Measurements from ENCODE around the gene PRSS33. TPM values are rescaled to one million over a fixed set of nuclear protein-coding genes. Genes with fewer than 3 reads are reported as not detected.
A peak's percentile ranks its signal among the peaks of the same experiment; 100 is the strongest.

PRSS33 gene
- total and polyA plus RNA-seq, 12 donors = 0.60 TPM; not detected in 11

GRCh38 chr16:2786826-2787151 lies 571 bp downstream of the PRSS33 start:
- intact Hi-C loops (cut with DNase I) = no loop called here
- H3K27me3 ChIP-seq = peaks cover 7 to 81% (median 68%) of the 10 kb centered on the region in 7 donors
- ATAC-seq = no peak
- no peak overlapping the region for H3K27ac ChIP-seq
- H3K36me3 ChIP-seq = no peaks in the 10 kb centered on the region
- no peaks in the 10 kb centered on the region for H3K9me3 ChIP-seq
- 49 to 59% methylated on average over 3 of the region's 3 CpGs for WGBS, 2 donors
- no peak for TF ChIP-seq CTCF (IDR thresholded peaks at IDR 0.05)
- peaks cover 0 to 13% (median 7%) of the 10 kb centered on the region in 9 donors for H3K4me1 ChIP-seq
- no peak for DNase-seq
- H3K4me3 ChIP-seq = no peak overlapping the region

GRCh38 chr16:2786061-2786825 lies 1.1 kb downstream of the PRSS33 start:
- peak overlapping the region in 1 of 10 donors; percentile 53 for H3K4me3 ChIP-seq
- H3K36me3 ChIP-seq = no peaks in the 10 kb centered on the region
- H3K27me3 ChIP-seq = peaks cover 7 to 76% (median 62%) of the 10 kb centered on the region in 7 donors
- intact Hi-C loops (cut with DNase I) = no loop called here
- peaks cover 0 to 13% (median 7%) of the 10 kb centered on the region in 9 donors for H3K4me1 ChIP-seq
- H3K27ac ChIP-seq = no peak overlapping the region
- 47% methylated on average over 15 of the region's 15 CpGs for WGBS, 2 donors
- TF ChIP-seq CTCF (IDR thresholded peaks at IDR 0.05) = no peak
- H3K9me3 ChIP-seq = no peaks in the 10 kb centered on the region
- DNase-seq (no peak), ATAC-seq (no peak)

- H3K27me3 ChIP-seq = peaks cover 7 to 67% (median 53%) of the 10 kb centered on the region in 7 donors
- peak overlapping the region in 1 of 10 donors; percentile 60 for H3K27ac ChIP-seq
- no peaks in the 10 kb centered on the region for H3K9me3 ChIP-seq
- H3K4me1 ChIP-seq = peaks cover 0 to 13% (median 7%) of the 10 kb centered on the region in 9 donors
- 13 to 14% methylated on average over 52 to 79 of the region's 79 CpGs for WGBS, 2 donors
- H3K4me3 ChIP-seq = peak overlapping the region in 9 of 10 donors; percentile 18 to 53 (median 34)
- peak in 1 of 9 donors; percentile 12 for TF ChIP-seq CTCF (IDR thresholded peaks at IDR 0.05)
- no peaks in the 10 kb centered on the region for H3K36me3 ChIP-seq
- ATAC-seq = peak in 3 of 8 donors; percentile 8 to 37 (median 33)
- no peak for DNase-seq
- intact Hi-C loops (cut with DNase I) = no loop called here
Measured at GRCh38 chr16:2785101-2785991, 2.0 kb downstream of the PRSS33 start.

- 50 to 54% methylated on average over 15 of the region's 15 CpGs for WGBS, 2 donors
- DNase-seq = no peak
- H3K27me3 ChIP-seq = peaks cover 7 to 60% (median 51%) of the 10 kb centered on the region in 7 donors
- H3K27ac ChIP-seq = peak overlapping the region in 1 of 10 donors; percentile 60
- TF ChIP-seq CTCF (IDR thresholded peaks at IDR 0.05) = no peak
- intact Hi-C loops (cut with DNase I) = no loop called here
- H3K4me3 ChIP-seq = peak overlapping the region in 5 of 10 donors; percentile 29 to 53 (median 36)
- H3K36me3 ChIP-seq = no peaks in the 10 kb centered on the region
- ATAC-seq = peak in 1 of 8 donors; percentile 11
- H3K9me3 ChIP-seq = no peaks in the 10 kb centered on the region
- H3K4me1 ChIP-seq = peaks cover 0 to 13% (median 7%) of the 10 kb centered on the region in 9 donors
Measured at GRCh38 chr16:2784358-2785100, 2.8 kb downstream of the PRSS33 start.

Measured in heart right ventricle (tissue), 16 donors.